HTR-8/SVneo (cell line): ENCODE results near the gene TUBB4A.

ENCODE experiments used
- DNase-seq: peaks from one replicate; pipeline ENCODE4 v3.0.0; 2011; ENCODE audit warnings: low spot score, mixed read lengths; ENCODE audit not compliant: insufficient read length
- FAIRE-seq: peaks from 2 replicates; lab custom pipeline; 2011; peaks lifted over from hg19 to GRCh38; lab: Jason Lieb, UNC

TUBB4A gene

GRCh38 chr19:6475321-6476108, 26.6 kb downstream of the TUBB4A start:
- FAIRE-seq, result no peak

GRCh38 chr19:6473647-6474046, 28.5 kb downstream of the TUBB4A start:
- FAIRE-seq, result no peak
- DNase-seq, result no peak

More at GRCh38 chr19:6475321-6476108, 26.6 kb downstream of the TUBB4A start:
- DNase-seq, result no peak

DNA sequence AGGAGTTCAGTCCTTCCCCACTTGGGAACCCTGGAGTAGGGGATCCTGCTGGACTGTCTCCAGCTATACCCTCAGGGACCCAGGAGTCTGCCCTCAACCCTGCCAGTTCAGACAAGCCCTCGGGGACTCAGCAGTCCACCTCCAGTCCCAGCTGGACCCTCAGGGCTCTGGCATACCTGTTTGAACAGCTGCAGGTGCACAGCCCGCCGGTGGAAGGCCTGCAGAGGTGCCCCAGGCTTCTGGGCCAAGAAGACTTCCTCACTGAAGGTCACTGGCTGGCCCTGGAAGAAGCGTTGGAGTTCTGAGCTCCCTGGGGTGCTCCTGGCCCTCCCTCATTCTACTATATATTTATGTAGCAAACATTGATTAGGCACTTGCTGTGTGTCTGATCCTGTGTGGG, 29.4 kb downstream of the TUBB4A start:
- no peak for FAIRE-seq
- DNase-seq, result no peak

DNA sequence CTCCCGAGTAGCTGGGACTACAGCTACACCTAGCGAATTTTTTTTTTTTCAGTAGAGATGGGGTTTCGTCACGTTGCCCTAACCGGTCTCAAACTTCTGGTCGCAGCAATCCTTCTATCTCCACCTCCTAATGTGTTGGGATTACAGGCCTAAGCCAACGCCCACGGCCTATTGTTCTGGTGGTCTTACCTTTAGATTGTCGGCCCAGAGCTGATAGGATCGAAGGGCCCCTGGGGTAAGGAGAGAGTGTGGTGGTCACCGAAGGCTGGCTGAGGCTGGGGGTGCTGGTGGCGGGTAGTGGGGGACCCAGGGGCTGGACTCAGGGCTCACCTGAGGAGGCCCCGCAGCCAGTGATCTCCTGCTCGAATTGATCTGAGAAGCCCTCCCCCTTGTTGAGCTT, 31.0 kb downstream of the TUBB4A start:
- DNase-seq (no peak), FAIRE-seq (no peak)

DNA sequence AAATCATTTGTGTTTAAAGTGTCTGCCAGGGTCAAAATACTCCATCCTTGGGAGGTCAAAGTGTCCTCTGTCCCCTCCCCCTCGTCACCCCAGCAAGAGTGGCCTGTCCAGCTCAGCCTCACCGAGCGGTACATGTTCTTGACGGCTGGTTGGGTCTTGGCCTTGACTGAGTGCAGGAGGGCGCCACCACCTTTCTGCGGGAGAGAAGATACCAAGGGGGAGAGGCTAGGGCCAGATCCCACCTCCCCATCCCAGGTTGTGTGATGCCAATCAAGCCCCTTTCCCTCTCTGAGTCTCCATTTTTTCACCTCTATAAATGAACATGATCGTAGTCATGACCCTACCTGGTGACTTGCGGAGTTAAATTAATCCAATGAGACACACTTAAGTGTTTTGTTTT, 31.9 kb downstream of the TUBB4A start:
- FAIRE-seq (no peak), DNase-seq (no peak)

DNA sequence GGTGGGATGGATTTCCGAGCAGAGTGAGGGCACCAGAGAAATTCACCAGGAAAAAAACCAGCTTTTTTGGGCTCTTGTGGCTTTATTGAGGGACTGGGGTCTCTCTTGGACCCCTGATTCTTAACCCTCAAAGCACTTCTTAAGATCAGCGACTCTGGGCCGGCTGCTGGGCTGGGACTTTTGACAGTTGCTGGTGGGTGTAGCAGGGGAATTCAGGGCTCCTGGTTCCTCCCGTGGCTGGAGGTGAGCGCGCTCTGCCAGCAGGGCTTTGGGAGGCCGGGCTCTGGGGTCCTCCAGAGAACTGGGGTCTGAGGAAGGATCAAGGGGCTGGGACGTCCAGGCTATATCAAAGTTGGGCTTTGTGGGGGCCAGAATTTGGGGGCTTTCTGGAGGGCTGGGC, 34.7 kb downstream of the TUBB4A start:
- DNase-seq, result no peak
- FAIRE-seq, result no peak

- FAIRE-seq, result no peak
- no peak for DNase-seq
These were observed 35.4 kb downstream of the TUBB4A start for GRCh38 chr19:6466526-6467248.

DNA sequence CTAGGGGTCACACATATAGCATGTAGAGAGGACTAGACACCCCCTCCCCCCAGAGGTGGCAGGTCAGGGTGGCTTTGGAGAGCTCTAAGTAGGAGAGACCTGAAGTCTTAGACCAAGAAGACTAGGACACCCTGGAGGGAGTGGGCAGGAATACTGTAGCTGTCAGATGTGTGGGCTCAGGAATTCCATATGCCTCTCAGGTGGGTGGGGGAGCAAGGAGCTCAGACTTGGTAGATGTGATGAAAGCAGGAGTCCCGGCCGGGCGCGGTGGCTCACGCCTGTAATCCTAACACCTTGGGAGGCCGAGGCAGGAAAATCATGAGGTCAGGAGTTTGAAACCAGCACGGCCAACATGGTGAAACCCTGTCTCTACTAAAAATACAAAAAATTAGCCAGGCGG, 36.4 kb downstream of the TUBB4A start:
- FAIRE-seq (no peak), DNase-seq (no peak)

- FAIRE-seq (no peak), DNase-seq (no peak)
These were observed 37.1 kb downstream of the TUBB4A start for GRCh38 chr19:6465006-6465405.

GRCh38 chr19:6464070-6464873, 37.8 kb downstream of the TUBB4A start, which contains the start of gene CRB3:
CRB3 (plus strand) TSS chr19:6464271; CDS start chr19:6464702, 431 bp downstream.
- DNase-seq, result no peak
- FAIRE-seq, result no peak

GRCh38 chr19:6460099-6460884, 41.8 kb downstream of the TUBB4A start:
- peak; percentile 42 for FAIRE-seq
- peak; percentile 98 for DNase-seq

- FAIRE-seq, result peak; percentile 94
- peak; percentile 78 for DNase-seq
These were observed 42.6 kb downstream of the TUBB4A start, which contains the start of gene SLC25A23 for GRCh38 chr19:6459262-6460098. SLC25A23 (minus strand) TSS chr19:6459792; CDS start chr19:6459628, 164 bp downstream.

GRCh38 chr19:6458695-6459261, 43.3 kb downstream of the TUBB4A start:
- FAIRE-seq (peak; percentile 52), DNase-seq (no peak)

DNA sequence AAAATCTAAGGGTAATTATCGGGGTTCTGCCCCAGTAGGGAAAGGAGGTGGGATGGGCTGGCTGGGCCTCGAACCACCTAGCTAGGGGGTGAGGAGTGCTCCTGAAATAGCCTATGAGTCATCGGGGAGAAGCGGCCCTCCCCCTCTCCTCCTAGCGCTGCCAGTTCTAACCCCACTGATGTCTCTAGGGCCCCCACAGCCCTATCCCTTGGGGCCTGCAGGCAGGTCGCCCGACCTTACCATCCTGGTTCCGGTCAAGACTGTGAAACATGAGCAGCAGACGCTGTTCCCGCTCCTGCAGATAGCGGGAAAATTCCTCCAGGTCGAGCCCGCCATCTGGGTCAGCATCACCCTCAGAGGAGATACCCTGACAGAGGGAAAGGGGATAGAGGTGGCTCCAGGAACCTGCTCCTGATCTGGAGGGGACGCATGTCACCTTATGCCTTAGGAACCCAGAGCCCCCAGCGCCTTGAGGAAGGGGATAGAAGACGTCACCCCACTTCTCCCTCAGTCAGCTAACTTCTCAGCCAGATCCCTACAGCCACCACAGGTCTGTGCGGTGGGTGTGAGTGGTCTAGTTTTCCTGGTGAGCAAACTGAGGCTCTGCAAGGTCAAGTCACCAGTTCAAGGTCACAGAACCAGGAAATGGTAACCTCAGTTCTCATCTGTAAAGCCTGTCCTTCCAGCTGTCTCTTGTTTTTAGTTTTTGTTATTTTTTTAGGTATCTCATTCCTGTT, 44.0 kb downstream of the TUBB4A start:
- peak; percentile 16 for FAIRE-seq

DNA sequence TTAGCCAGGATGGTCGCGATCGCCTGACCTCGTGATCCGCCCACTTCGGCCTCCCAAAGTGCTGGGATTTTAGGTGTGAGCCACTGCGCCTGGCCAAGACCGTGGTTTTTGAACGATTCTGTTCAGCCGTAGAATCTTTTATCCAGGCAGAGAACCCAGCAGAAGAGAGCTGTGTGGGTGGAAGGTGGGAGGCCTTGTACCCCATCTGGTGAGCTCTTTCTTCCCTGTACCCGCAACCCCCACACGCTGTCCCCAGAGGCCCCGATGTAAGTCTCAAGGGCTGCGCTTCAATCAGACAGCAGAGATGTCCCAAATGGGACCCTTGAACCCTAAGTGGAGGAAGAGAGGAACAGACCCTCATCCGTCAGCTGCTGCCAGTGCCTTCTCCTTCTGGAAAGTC, 46.2 kb downstream of the TUBB4A start:
- DNase-seq, result no peak
- FAIRE-seq, result no peak

More for the DNA sequence above, 44.0 kb downstream of the TUBB4A start:
- no peak for DNase-seq

- FAIRE-seq (no peak), DNase-seq (no peak)
These were observed 48.1 kb downstream of the TUBB4A start for GRCh38 chr19:6453951-6454565.

GRCh38 chr19:6452899-6453298, 49.2 kb downstream of the TUBB4A start:
- no peak for FAIRE-seq
- no peak for DNase-seq
